ENCODE results near the gene POLR2I.

DNA sequence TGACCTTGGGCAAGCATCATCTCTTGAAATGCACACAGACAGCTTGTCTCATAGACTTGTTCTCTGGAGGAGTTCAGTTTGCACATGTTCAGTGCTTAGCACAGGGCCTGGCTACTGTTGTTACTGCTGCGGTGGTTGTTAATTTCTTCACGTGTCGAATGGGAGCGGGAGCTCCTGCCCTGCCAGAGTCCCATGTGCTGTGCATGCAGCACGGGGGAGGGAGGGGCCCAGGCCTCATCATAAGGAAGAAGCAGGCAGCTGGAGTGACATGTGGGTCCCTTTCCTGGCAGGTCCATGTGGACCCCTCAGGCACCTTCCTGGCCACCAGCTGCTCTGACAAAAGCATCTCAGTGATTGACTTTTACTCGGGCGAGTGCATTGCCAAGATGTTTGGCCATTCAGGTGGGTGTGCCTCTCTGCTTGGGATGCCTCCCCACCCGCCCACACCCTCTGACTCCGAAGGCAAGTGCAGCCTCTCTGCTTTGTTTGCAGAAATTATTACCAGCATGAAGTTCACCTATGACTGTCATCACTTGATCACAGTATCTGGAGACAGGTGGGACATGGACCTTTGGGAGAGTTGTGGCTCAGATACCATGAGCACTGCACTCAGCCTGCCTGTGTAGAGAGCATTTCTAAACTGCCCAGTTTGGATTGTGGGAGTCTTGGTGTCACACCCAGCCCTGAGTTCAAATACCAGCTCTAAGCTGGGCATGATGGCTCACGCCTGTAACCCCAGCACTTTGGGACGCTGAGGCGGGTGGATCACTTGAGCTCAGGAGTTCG, 23.6 kb downstream of the POLR2I start:
- TF ChIP-seq POLR2A (IDR thresholded peaks at IDR 0.05): no peak
- TF ChIP-seq, protein P1, sequence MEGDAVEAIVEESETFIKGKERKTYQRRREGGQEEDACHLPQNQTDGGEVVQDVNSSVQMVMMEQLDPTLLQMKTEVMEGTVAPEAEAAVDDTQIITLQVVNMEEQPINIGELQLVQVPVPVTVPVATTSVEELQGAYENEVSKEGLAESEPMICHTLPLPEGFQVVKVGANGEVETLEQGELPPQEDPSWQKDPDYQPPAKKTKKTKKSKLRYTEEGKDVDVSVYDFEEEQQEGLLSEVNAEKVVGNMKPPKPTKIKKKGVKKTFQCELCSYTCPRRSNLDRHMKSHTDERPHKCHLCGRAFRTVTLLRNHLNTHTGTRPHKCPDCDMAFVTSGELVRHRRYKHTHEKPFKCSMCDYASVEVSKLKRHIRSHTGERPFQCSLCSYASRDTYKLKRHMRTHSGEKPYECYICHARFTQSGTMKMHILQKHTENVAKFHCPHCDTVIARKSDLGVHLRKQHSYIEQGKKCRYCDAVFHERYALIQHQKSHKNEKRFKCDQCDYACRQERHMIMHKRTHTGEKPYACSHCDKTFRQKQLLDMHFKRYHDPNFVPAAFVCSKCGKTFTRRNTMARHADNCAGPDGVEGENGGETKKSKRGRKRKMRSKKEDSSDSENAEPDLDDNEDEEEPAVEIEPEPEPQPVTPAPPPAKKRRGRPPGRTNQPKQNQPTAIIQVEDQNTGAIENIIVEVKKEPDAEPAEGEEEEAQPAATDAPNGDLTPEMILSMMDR (IDR thresholded peaks at IDR 0.05): no peak

Data from heart left ventricle (tissue), 13 donors.